ENCODE measurements around the gene RARS2. TPM values are rescaled to one million over a fixed set of nuclear protein-coding genes. Genes with fewer than 3 reads are reported as not detected.

Gene RARS2
- total and polyA plus RNA-seq, 4 donors: 43.1 to 56.9 (median 54.0) TPM

GRCh38 chr6:87551799-87552198, 38.0 kb downstream of the RARS2 start:
- H3K9me3 ChIP-seq (ENCODE audit: control insufficient read depth, insufficient read depth, low read length): no peaks in the 10 kb centered on the region
- H3K4me1 ChIP-seq (ENCODE audit: control insufficient read depth, insufficient read depth, low read length): no peaks in the 10 kb centered on the region
- DNase-seq (ENCODE audit: low read depth in 4 of 6, low spot score in 6 of 6): peak in 1 of 6 donors; percentile 19
- WGBS (ENCODE audit: insufficient coverage): no CpG with 5 or more reads among the region's 2 CpGs
- peaks cover 11% of the 10 kb centered on the region for H3K36me3 ChIP-seq (ENCODE audit: control insufficient read depth, insufficient read depth, low read length)
- no peak overlapping the region for H3K27ac ChIP-seq (ENCODE audit: low read depth, low read length)
- H3K4me3 ChIP-seq (ENCODE audit: low read depth, low read length): no peak overlapping the region
- no peaks in the 10 kb centered on the region for H3K27me3 ChIP-seq (ENCODE audit: control insufficient read depth, insufficient read depth, low read length)

- WGBS (ENCODE audit: insufficient coverage): no CpG with 5 or more reads among the region's 1 CpG
Observed at GRCh38 chr6:87544474-87544735, 45.4 kb downstream of the RARS2 start.

GRCh38 chr6:87543696-87544473, 45.9 kb downstream of the RARS2 start:
- Histone ChIP-seq H3K4me3 (ENCODE audit: low read depth, low read length) (no peak overlapping the region), H3K36me3 (ENCODE audit: control insufficient read depth, insufficient read depth, low read length) (peaks cover 13% of the 10 kb centered on the region), H3K27ac (ENCODE audit: low read depth, low read length) (no peak overlapping the region), H3K27me3 (ENCODE audit: control insufficient read depth, insufficient read depth, low read length) (no peaks in the 10 kb centered on the region), H3K9me3 (ENCODE audit: control insufficient read depth, insufficient read depth, low read length) (no peaks in the 10 kb centered on the region), H3K4me1 (ENCODE audit: control insufficient read depth, insufficient read depth, low read length) (no peaks in the 10 kb centered on the region)
- no CpG with 5 or more reads among the region's 4 CpGs for WGBS (ENCODE audit: insufficient coverage)
- DNase-seq (ENCODE audit: low read depth in 4 of 6, low spot score in 6 of 6): peak in 1 of 6 donors; percentile 63

More at GRCh38 chr6:87544474-87544735, 45.4 kb downstream of the RARS2 start:
- Histone ChIP-seq H3K36me3 (ENCODE audit: control insufficient read depth, insufficient read depth, low read length) (peaks cover 17% of the 10 kb centered on the region), H3K4me3 (ENCODE audit: low read depth, low read length) (no peak overlapping the region), H3K4me1 (ENCODE audit: control insufficient read depth, insufficient read depth, low read length) (no peaks in the 10 kb centered on the region), H3K27ac (ENCODE audit: low read depth, low read length) (no peak overlapping the region), H3K27me3 (ENCODE audit: control insufficient read depth, insufficient read depth, low read length) (no peaks in the 10 kb centered on the region), H3K9me3 (ENCODE audit: control insufficient read depth, insufficient read depth, low read length) (no peaks in the 10 kb centered on the region)
- DNase-seq (ENCODE audit: low read depth in 4 of 6, low spot score in 6 of 6): no peak

- H3K4me3 ChIP-seq (ENCODE audit: low read depth, low read length): no peak overlapping the region
- peaks cover 13% of the 10 kb centered on the region for H3K36me3 ChIP-seq (ENCODE audit: control insufficient read depth, insufficient read depth, low read length)
- no peaks in the 10 kb centered on the region for H3K27me3 ChIP-seq (ENCODE audit: control insufficient read depth, insufficient read depth, low read length)
- H3K9me3 ChIP-seq (ENCODE audit: control insufficient read depth, insufficient read depth, low read length): no peaks in the 10 kb centered on the region
- WGBS (ENCODE audit: insufficient coverage): no CpG with 5 or more reads among the region's 2 CpGs
- no peaks in the 10 kb centered on the region for H3K4me1 ChIP-seq (ENCODE audit: control insufficient read depth, insufficient read depth, low read length)
- DNase-seq (ENCODE audit: low read depth in 4 of 6, low spot score in 6 of 6): no peak
- no peak overlapping the region for H3K27ac ChIP-seq (ENCODE audit: low read depth, low read length)
Observed at GRCh38 chr6:87541744-87542143, 48.0 kb downstream of the RARS2 start.

GRCh38 chr6:87541041-87541440, 48.7 kb downstream of the RARS2 start:
- no peak overlapping the region for H3K27ac ChIP-seq (ENCODE audit: low read depth, low read length)
- no peak for DNase-seq (ENCODE audit: low read depth in 4 of 6, low spot score in 6 of 6)

GRCh38 chr6:87540539-87540938, 49.2 kb downstream of the RARS2 start:
- no peaks in the 10 kb centered on the region for H3K4me1 ChIP-seq (ENCODE audit: control insufficient read depth, insufficient read depth, low read length)
- DNase-seq (ENCODE audit: low read depth in 4 of 6, low spot score in 6 of 6): no peak
- no peaks in the 10 kb centered on the region for H3K27me3 ChIP-seq (ENCODE audit: control insufficient read depth, insufficient read depth, low read length)
- WGBS (ENCODE audit: insufficient coverage): no CpG with 5 or more reads among the region's 4 CpGs
- no peak overlapping the region for H3K27ac ChIP-seq (ENCODE audit: low read depth, low read length)
- no peak overlapping the region for H3K4me3 ChIP-seq (ENCODE audit: low read depth, low read length)
- H3K9me3 ChIP-seq (ENCODE audit: control insufficient read depth, insufficient read depth, low read length): no peaks in the 10 kb centered on the region
- H3K36me3 ChIP-seq (ENCODE audit: control insufficient read depth, insufficient read depth, low read length): peaks cover 13% of the 10 kb centered on the region

More at GRCh38 chr6:87541041-87541440, 48.7 kb downstream of the RARS2 start:
- WGBS (ENCODE audit: insufficient coverage): no CpG with 5 or more reads among the region's 1 CpG
- no peaks in the 10 kb centered on the region for H3K9me3 ChIP-seq (ENCODE audit: control insufficient read depth, insufficient read depth, low read length)
- peaks cover 13% of the 10 kb centered on the region for H3K36me3 ChIP-seq (ENCODE audit: control insufficient read depth, insufficient read depth, low read length)
- H3K4me3 ChIP-seq (ENCODE audit: low read depth, low read length): no peak overlapping the region
- no peaks in the 10 kb centered on the region for H3K4me1 ChIP-seq (ENCODE audit: control insufficient read depth, insufficient read depth, low read length)
- no peaks in the 10 kb centered on the region for H3K27me3 ChIP-seq (ENCODE audit: control insufficient read depth, insufficient read depth, low read length)

GRCh38 chr6:87539554-87539953, 50.2 kb downstream of the RARS2 start:
- no peak overlapping the region for H3K4me3 ChIP-seq (ENCODE audit: low read depth, low read length)
- no peak overlapping the region for H3K27ac ChIP-seq (ENCODE audit: low read depth, low read length)
- H3K9me3 ChIP-seq (ENCODE audit: control insufficient read depth, insufficient read depth, low read length): no peaks in the 10 kb centered on the region
- no peaks in the 10 kb centered on the region for H3K4me1 ChIP-seq (ENCODE audit: control insufficient read depth, insufficient read depth, low read length)
- no peak for DNase-seq (ENCODE audit: low read depth in 4 of 6, low spot score in 6 of 6)
- H3K27me3 ChIP-seq (ENCODE audit: control insufficient read depth, insufficient read depth, low read length): no peaks in the 10 kb centered on the region
- H3K36me3 ChIP-seq (ENCODE audit: control insufficient read depth, insufficient read depth, low read length): peaks cover 10% of the 10 kb centered on the region
- no CpG with 5 or more reads among the region's 6 CpGs for WGBS (ENCODE audit: insufficient coverage)

- no peak for DNase-seq (ENCODE audit: low read depth in 4 of 6, low spot score in 6 of 6)
- Histone ChIP-seq H3K9me3 (ENCODE audit: control insufficient read depth, insufficient read depth, low read length) (no peaks in the 10 kb centered on the region), H3K36me3 (ENCODE audit: control insufficient read depth, insufficient read depth, low read length) (peaks cover 11% of the 10 kb centered on the region), H3K27ac (ENCODE audit: low read depth, low read length) (no peak overlapping the region), H3K4me1 (ENCODE audit: control insufficient read depth, insufficient read depth, low read length) (no peaks in the 10 kb centered on the region), H3K27me3 (ENCODE audit: control insufficient read depth, insufficient read depth, low read length) (no peaks in the 10 kb centered on the region), H3K4me3 (ENCODE audit: low read depth, low read length) (no peak overlapping the region)
- WGBS (ENCODE audit: insufficient coverage): no CpG with 5 or more reads among the region's 1 CpG
Observed at GRCh38 chr6:87538510-87539260, 51.1 kb downstream of the RARS2 start.

GRCh38 chr6:87534377-87535047, 55.3 kb downstream of the RARS2 start:
- H3K4me1 ChIP-seq (ENCODE audit: control insufficient read depth, insufficient read depth, low read length): no peaks in the 10 kb centered on the region
- no peaks in the 10 kb centered on the region for H3K27me3 ChIP-seq (ENCODE audit: control insufficient read depth, insufficient read depth, low read length)
- no peak overlapping the region for H3K4me3 ChIP-seq (ENCODE audit: low read depth, low read length)
- peaks cover 5% of the 10 kb centered on the region for H3K36me3 ChIP-seq (ENCODE audit: control insufficient read depth, insufficient read depth, low read length)
- no peak for DNase-seq (ENCODE audit: low read depth in 4 of 6, low spot score in 6 of 6)
- 100% methylated on average over 2 of the region's 2 CpGs for WGBS (ENCODE audit: insufficient coverage)
- H3K27ac ChIP-seq (ENCODE audit: low read depth, low read length): no peak overlapping the region
- no peaks in the 10 kb centered on the region for H3K9me3 ChIP-seq (ENCODE audit: control insufficient read depth, insufficient read depth, low read length)

Data from spinal cord (tissue), 10 donors.